Smooth muscle cell (in vitro differentiated cells): ENCODE data around the gene TOR3A. TPM values are rescaled to one million over a fixed set of nuclear protein-coding genes. Genes with fewer than 3 reads are reported as not detected.
A peak's percentile ranks its signal among the peaks of the same experiment; 100 is the strongest.
"Not testable (repeated sequence)": the region's sequence is repeated elsewhere in the genome, so short reads cannot be mapped to it uniquely, and the experiment has no call there.

Experiments used
- DNase-seq: peaks from one replicate; lab custom pipeline; 2025; ENCODE audit not compliant: unreplicated experiment; lab: John Stamatoyannopoulos, UW
- H2AFZ ChIP-seq: fragments of 200-600 bp; sonication (generic); 2 replicates; pipeline ENCODE4 v1.6.0; 2016; ENCODE audit warnings: antibody characterized with exemption, low read depth, mild to moderate bottlenecking
- H3F3A ChIP-seq: fragments of 200-600 bp; sonication (generic); 2 replicates; pipeline ENCODE4 v1.6.0; 2017; ENCODE audit warnings: antibody characterized with exemption, low read depth
- H3K27ac ChIP-seq: fragments of 200-600 bp; sonication (generic); 2 replicates; pipeline ENCODE4 v1.5.1; 2016; ENCODE audit warnings: low read depth, mild to moderate bottlenecking
- H3K27me3 ChIP-seq: fragments of 200-600 bp; sonication (generic); 2 replicates; pipeline ENCODE4 v1.6.1; 2016; ENCODE audit warnings: low read depth, mild to moderate bottlenecking
- H3K36me3 ChIP-seq: fragments of 200-600 bp; sonication (generic); 2 replicates; pipeline ENCODE4 v1.5.1; 2016; ENCODE audit warnings: low read depth
- H3K4me1 ChIP-seq: fragments of 200-600 bp; sonication (generic); 2 replicates; pipeline ENCODE4 v1.5.1; 2016; ENCODE audit warnings: low read depth
- H3K4me2 ChIP-seq: fragments of 200-600 bp; sonication (generic); 2 replicates; pipeline ENCODE4 v1.6.0; 2016; ENCODE audit warnings: mild to moderate bottlenecking
- H3K4me3 ChIP-seq: fragments of 200-600 bp; sonication (generic); 2 replicates; pipeline ENCODE4 v1.5.1; 2016; ENCODE audit warnings: mild to moderate bottlenecking
- H3K79me2 ChIP-seq: fragments of 200-600 bp; sonication (generic); 2 replicates; pipeline ENCODE4 v1.6.0; 2016; ENCODE audit warnings: low read depth, mild to moderate bottlenecking
- H3K9ac ChIP-seq: fragments of 200-600 bp; sonication (generic); 2 replicates; pipeline ENCODE4 v1.6.0; 2016; ENCODE audit warnings: low read depth
- H3K9me3 ChIP-seq: fragments of 200-600 bp; sonication (generic); replicated peaks from 2 replicates; pipeline ENCODE4 v1.5.1; 2016; ENCODE audit warnings: low read depth
- H4K20me1 ChIP-seq: fragments of 200-600 bp; sonication (generic); 2 replicates; pipeline ENCODE4 v1.6.0; 2016; ENCODE audit warnings: low read depth
- CTCF ChIP-seq: fragments of 200-600 bp; sonication (generic); IDR thresholded peaks from 2 replicates; pipeline ENCODE4 v1.5.1; 2017; ENCODE audit warnings: borderline replicate concordance, mild to moderate bottlenecking, antibody characterized with exemption; ENCODE audit not compliant: insufficient read depth, poor library complexity, severe bottlenecking
- WGBS: methylation state at CpG from one replicate; pipeline ENCODE4 v1.1.7; 2016; ENCODE audit warnings: low lambda C conversion rate; 5-methylcytosine and 5-hydroxymethylcytosine counted together
- polyA plus RNA-seq: library from polyadenylated mRNA; unstranded; fragments of >200 nt; fragmentation: Nextera tagmentation; extraction: Ambion mirVana; gene quantifications from 2 replicates; pipeline ENCODE4 v1.2.1, GENCODE V29; 2016
- total RNA-seq: library from RNA; depleted of rRNA; stranded (reverse); fragments of >200 nt; gene quantifications from 2 replicates; pipeline ENCODE4 v1.2.3, GENCODE V29; 2014

The TOR3A gene
- total and polyA plus RNA-seq, 2 experiments from 2014 or later, result 13.0 to 16.6 TPM

- peaks cover 67% of the 10 kb centered on the region for H4K20me1 ChIP-seq
- no peak for DNase-seq
- H3K9ac ChIP-seq, result no peak overlapping the region
- TF ChIP-seq CTCF, result no peak
- no peak overlapping the region for H3K27ac ChIP-seq
- H3K9me3 ChIP-seq, result no peaks in the 10 kb centered on the region
- no peaks in the 10 kb centered on the region for H3K27me3 ChIP-seq
- no peak overlapping the region for H3K4me3 ChIP-seq
- H3K36me3 ChIP-seq, result no peaks in the 10 kb centered on the region
- peak overlapping the region; percentile 35 for H3K4me2 ChIP-seq
- H3K79me2 ChIP-seq, result peaks cover 76% of the 10 kb centered on the region
- H3F3A ChIP-seq, result peaks cover 9% of the 10 kb centered on the region
- 89% methylated on average over 5 of the region's 5 CpGs for WGBS
- H3K4me1 ChIP-seq, result peaks cover 13% of the 10 kb centered on the region
- no peak overlapping the region for H2AFZ ChIP-seq
These were observed 55.9 kb downstream of the TOR3A start for GRCh38 chr1:179137617-179138255.

GRCh38 chr1:179138755-179139154, 56.9 kb downstream of the TOR3A start:
- H3K4me3 ChIP-seq, H3K36me3 ChIP-seq, H3K4me2 ChIP-seq, H3K27me3 ChIP-seq, DNase-seq, H3K9me3 ChIP-seq, H2AFZ ChIP-seq, H3K27ac ChIP-seq, H3K9ac ChIP-seq: not testable (repeated sequence)
- peaks cover 13% of the 10 kb centered on the region for H3K4me1 ChIP-seq
- peaks cover 66% of the 10 kb centered on the region for H3K79me2 ChIP-seq
- H3F3A ChIP-seq, result peaks cover 12% of the 10 kb centered on the region
- 96% methylated on average over 21 of the region's 21 CpGs for WGBS
- peaks cover 57% of the 10 kb centered on the region for H4K20me1 ChIP-seq

- Histone ChIP-seq H3K79me2 (peaks cover 74% of the 10 kb centered on the region), H3K4me3 (peak overlapping the region; percentile 62), H3K36me3 (no peaks in the 10 kb centered on the region), H2AFZ (no peak overlapping the region), H3K27me3 (no peaks in the 10 kb centered on the region), H4K20me1 (peaks cover 50% of the 10 kb centered on the region), H3K27ac (peak overlapping the region; percentile 100), H3K4me1 (peaks cover 13% of the 10 kb centered on the region), H3F3A (peaks cover 14% of the 10 kb centered on the region), H3K9ac (peak overlapping the region; percentile 99), H3K9me3 (no peaks in the 10 kb centered on the region), H3K4me2 (peak overlapping the region; percentile 89)
- TF ChIP-seq CTCF, result no peak
- WGBS, result 20% methylated on average over 4 of the region's 4 CpGs
- DNase-seq, result no peak
These were observed 59.9 kb downstream of the TOR3A start for GRCh38 chr1:179141592-179142251.

GRCh38 chr1:179142889-179143299, 61.0 kb downstream of the TOR3A start:
- Histone ChIP-seq H3F3A (peaks cover 14% of the 10 kb centered on the region), H3K9ac (peak overlapping the region; percentile 99), H3K4me1 (peaks cover 13% of the 10 kb centered on the region), H4K20me1 (peaks cover 38% of the 10 kb centered on the region), H3K79me2 (peaks cover 62% of the 10 kb centered on the region), H3K27ac (peak overlapping the region; percentile 100), H3K4me2 (peak overlapping the region; percentile 89), H3K4me3 (peak overlapping the region; percentile 62), H3K27me3 (no peaks in the 10 kb centered on the region), H3K36me3 (no peaks in the 10 kb centered on the region), H3K9me3 (no peaks in the 10 kb centered on the region), H2AFZ (no peak overlapping the region)
- no peak for TF ChIP-seq CTCF
- WGBS, result 24% methylated on average over 2 of the region's 2 CpGs
- DNase-seq, result no peak
